IPS-18a (cell line): Measurements from ENCODE around the gene GLRA3.

Experiments used
- H3K27ac ChIP-seq: one replicate; pipeline ENCODE4 v1.5.1; 2013; ENCODE audit warnings: low read length
- H3K27me3 ChIP-seq: one replicate; pipeline ENCODE4 v1.6.1; 2013; ENCODE audit warnings: mild to moderate bottlenecking, low read length; ENCODE audit not compliant: control insufficient read depth, insufficient read depth
- H3K36me3 ChIP-seq: one replicate; pipeline ENCODE4 v1.6.1; 2013; ENCODE audit warnings: low read depth, low read length; ENCODE audit not compliant: control insufficient read depth
- H3K4me1 ChIP-seq: one replicate; pipeline ENCODE4 v1.6.1; 2013; ENCODE audit warnings: low read depth, low read length; ENCODE audit not compliant: control insufficient read depth
- H3K4me3 ChIP-seq: one replicate; pipeline ENCODE4 v1.5.1; 2013; ENCODE audit warnings: low read length
- H3K9ac ChIP-seq: one replicate; pipeline ENCODE4 v1.6.1; 2013; ENCODE audit warnings: mild to moderate bottlenecking, low read length, moderate library complexity
- H3K9me3 ChIP-seq: one replicate; pipeline ENCODE4 v1.6.1; 2013; ENCODE audit warnings: low read depth, low read length; ENCODE audit not compliant: control insufficient read depth

Gene GLRA3

GRCh38 chr4:174856926-174857800 lies 28.1 kb upstream of the GLRA3 start:
- no peaks in the 10 kb centered on the region for H3K36me3 ChIP-seq
- H3K27me3 ChIP-seq, result no peaks in the 10 kb centered on the region
- H3K27ac ChIP-seq, result no peak overlapping the region
- no peak overlapping the region for H3K4me3 ChIP-seq
- no peak overlapping the region for H3K9ac ChIP-seq
- H3K9me3 ChIP-seq, result no peaks in the 10 kb centered on the region
- no peaks in the 10 kb centered on the region for H3K4me1 ChIP-seq

- Histone ChIP-seq H3K9me3 (no peaks in the 10 kb centered on the region), H3K36me3 (no peaks in the 10 kb centered on the region), H3K4me3 (no peak overlapping the region), H3K9ac (no peak overlapping the region), H3K27me3 (no peaks in the 10 kb centered on the region), H3K27ac (no peak overlapping the region), H3K4me1 (no peaks in the 10 kb centered on the region)
These were observed 26.0 kb upstream of the GLRA3 start for GRCh38 chr4:174855050-174855449.

- no peak overlapping the region for H3K9ac ChIP-seq
- H3K4me3 ChIP-seq, result no peak overlapping the region
- H3K27ac ChIP-seq, result no peak overlapping the region
- H3K9me3 ChIP-seq, result no peaks in the 10 kb centered on the region
- no peaks in the 10 kb centered on the region for H3K27me3 ChIP-seq
- H3K36me3 ChIP-seq, result no peaks in the 10 kb centered on the region
- no peaks in the 10 kb centered on the region for H3K4me1 ChIP-seq
These were observed 24.6 kb upstream of the GLRA3 start for GRCh38 chr4:174853629-174854028.

- Histone ChIP-seq H3K4me1 (no peaks in the 10 kb centered on the region), H3K27me3 (no peaks in the 10 kb centered on the region), H3K36me3 (no peaks in the 10 kb centered on the region), H3K9ac (no peak overlapping the region), H3K4me3 (no peak overlapping the region), H3K27ac (no peak overlapping the region), H3K9me3 (no peaks in the 10 kb centered on the region)
These were observed 19.5 kb upstream of the GLRA3 start for GRCh38 chr4:174848596-174848995.

GRCh38 chr4:174847801-174848427 lies 18.9 kb upstream of the GLRA3 start:
- Histone ChIP-seq H3K4me3 (no peak overlapping the region), H3K36me3 (no peaks in the 10 kb centered on the region), H3K27me3 (no peaks in the 10 kb centered on the region), H3K9ac (no peak overlapping the region), H3K9me3 (no peaks in the 10 kb centered on the region), H3K4me1 (no peaks in the 10 kb centered on the region), H3K27ac (no peak overlapping the region)

- no peaks in the 10 kb centered on the region for H3K9me3 ChIP-seq
- no peak overlapping the region for H3K27ac ChIP-seq
- no peak overlapping the region for H3K4me3 ChIP-seq
- no peaks in the 10 kb centered on the region for H3K36me3 ChIP-seq
- no peak overlapping the region for H3K9ac ChIP-seq
- no peaks in the 10 kb centered on the region for H3K27me3 ChIP-seq
- H3K4me1 ChIP-seq, result no peaks in the 10 kb centered on the region
These were observed 6.5 kb upstream of the GLRA3 start for GRCh38 chr4:174835536-174835935.

GRCh38 chr4:174834477-174834876 lies 5.4 kb upstream of the GLRA3 start:
- peaks cover 6% of the 10 kb centered on the region for H3K27me3 ChIP-seq
- H3K9me3 ChIP-seq, result no peaks in the 10 kb centered on the region
- H3K27ac ChIP-seq, result no peak overlapping the region
- no peaks in the 10 kb centered on the region for H3K4me1 ChIP-seq
- H3K9ac ChIP-seq, result no peak overlapping the region
- H3K36me3 ChIP-seq, result no peaks in the 10 kb centered on the region
- H3K4me3 ChIP-seq, result no peak overlapping the region

GRCh38 chr4:174826660-174827059 lies 2.4 kb downstream of the GLRA3 start:
- Histone ChIP-seq H3K4me3 (no peak overlapping the region), H3K9ac (no peak overlapping the region), H3K36me3 (no peaks in the 10 kb centered on the region), H3K27ac (no peak overlapping the region), H3K4me1 (no peaks in the 10 kb centered on the region), H3K9me3 (no peaks in the 10 kb centered on the region), H3K27me3 (peaks cover 6% of the 10 kb centered on the region)

GRCh38 chr4:174815282-174815681 lies 13.8 kb downstream of the GLRA3 start:
- Histone ChIP-seq H3K4me3 (no peak overlapping the region), H3K4me1 (peaks cover 12% of the 10 kb centered on the region), H3K27ac (no peak overlapping the region), H3K9me3 (peaks cover 17% of the 10 kb centered on the region), H3K27me3 (no peaks in the 10 kb centered on the region), H3K36me3 (no peaks in the 10 kb centered on the region), H3K9ac (no peak overlapping the region)

- Histone ChIP-seq H3K9me3 (peaks cover 17% of the 10 kb centered on the region), H3K9ac (no peak overlapping the region), H3K4me1 (peaks cover 12% of the 10 kb centered on the region), H3K4me3 (no peak overlapping the region), H3K36me3 (no peaks in the 10 kb centered on the region), H3K27me3 (no peaks in the 10 kb centered on the region), H3K27ac (no peak overlapping the region)
These were observed 15.8 kb downstream of the GLRA3 start for GRCh38 chr4:174813292-174813691.

GRCh38 chr4:174810834-174811233 lies 18.2 kb downstream of the GLRA3 start:
- H3K9me3 ChIP-seq, result peaks cover 17% of the 10 kb centered on the region
- H3K9ac ChIP-seq, result no peak overlapping the region
- H3K36me3 ChIP-seq, result no peaks in the 10 kb centered on the region
- no peak overlapping the region for H3K27ac ChIP-seq
- H3K4me1 ChIP-seq, result peaks cover 12% of the 10 kb centered on the region
- H3K27me3 ChIP-seq, result no peaks in the 10 kb centered on the region
- H3K4me3 ChIP-seq, result no peak overlapping the region

GRCh38 chr4:174808836-174809235 lies 20.2 kb downstream of the GLRA3 start:
- no peak overlapping the region for H3K9ac ChIP-seq
- no peaks in the 10 kb centered on the region for H3K36me3 ChIP-seq
- H3K4me1 ChIP-seq, result peaks cover 12% of the 10 kb centered on the region
- H3K4me3 ChIP-seq, result no peak overlapping the region
- H3K27me3 ChIP-seq, result no peaks in the 10 kb centered on the region
- H3K9me3 ChIP-seq, result no peaks in the 10 kb centered on the region
- no peak overlapping the region for H3K27ac ChIP-seq
